NCI-H2029 treated with DMSO at 0.1 percent for 48 hours (cell line): ENCODE results near the gene MEGF11.

Source experiments
- DNase-seq: peaks from one replicate; lab custom pipeline; 2025; lab: John Stamatoyannopoulos, UW

The MEGF11 gene

GRCh38 chr15:65851981-65852380, 401.6 kb downstream of the MEGF11 start:
- DNase-seq, result no peak

GRCh38 chr15:65847989-65848388, 405.6 kb downstream of the MEGF11 start:
- no peak for DNase-seq

GRCh38 chr15:65845826-65846519, 407.6 kb downstream of the MEGF11 start:
- DNase-seq, result no peak
